Spinal cord (tissue), 10 donors: Measurements from ENCODE around the gene TBC1D24. TPM values are rescaled to one million over a fixed set of nuclear protein-coding genes. Genes with fewer than 3 reads are reported as not detected.

ENCODE experiments used
- DNase-seq, 6 donors: peaks; one replicate each; pipeline versions ENCODE4 v3.0.0 to v3.0.0-alpha.2; 2013 to 2015; ENCODE audit warnings: low spot score in 6 of 6, low read depth in 4 of 6
- H3K27ac ChIP-seq: one replicate; pipeline ENCODE4 v1.5.1; 2013; ENCODE audit warnings: low read depth, low read length, control low read depth
- H3K27me3 ChIP-seq: one replicate; pipeline ENCODE4 v1.6.1; 2013; ENCODE audit warnings: low read length; ENCODE audit not compliant: control insufficient read depth, insufficient read depth
- H3K36me3 ChIP-seq: one replicate; pipeline ENCODE4 v1.6.1; 2013; ENCODE audit warnings: low read length; ENCODE audit not compliant: control insufficient read depth, insufficient read depth
- H3K4me1 ChIP-seq: one replicate; pipeline ENCODE4 v1.6.1; 2013; ENCODE audit warnings: low read length; ENCODE audit not compliant: control insufficient read depth, insufficient read depth
- H3K4me3 ChIP-seq: one replicate; pipeline ENCODE4 v1.5.1; 2013; ENCODE audit warnings: low read depth, low read length, control low read depth
- H3K9me3 ChIP-seq: one replicate; pipeline ENCODE4 v1.6.1; 2013; ENCODE audit warnings: low read length; ENCODE audit not compliant: control insufficient read depth, insufficient read depth
- WGBS: methylation state at CpG from one replicate; pipeline ENCODE4 v1.1.5; 2013; ENCODE audit warnings: missing lambda C conversion rate; ENCODE audit not compliant: insufficient coverage; 5-methylcytosine and 5-hydroxymethylcytosine counted together
- polyA plus RNA-seq, 2 donors: library from polyadenylated mRNA; unstranded; fragments of 120-200 nt; gene quantifications; one replicate each; pipeline ENCODE4 v1.2.1, GENCODE V29; 2013; ENCODE audit not compliant: insufficient read length in 2 of 2
- total RNA-seq, 2 donors: library from RNA; depleted of rRNA in 1 of 2; stranded (reverse); fragments of 120-200 nt in 1 of 2; fragments of >200 nt in 1 of 2; gene quantifications; one replicate each; pipeline versions ENCODE4 v1.2.3 to v1.2.4, GENCODE V29; 2013 to 2014
- donor health status: healthy.

The TBC1D24 gene
- total and polyA plus RNA-seq, 4 donors: 22.2 to 64.2 (median 35.4) TPM

DNA sequence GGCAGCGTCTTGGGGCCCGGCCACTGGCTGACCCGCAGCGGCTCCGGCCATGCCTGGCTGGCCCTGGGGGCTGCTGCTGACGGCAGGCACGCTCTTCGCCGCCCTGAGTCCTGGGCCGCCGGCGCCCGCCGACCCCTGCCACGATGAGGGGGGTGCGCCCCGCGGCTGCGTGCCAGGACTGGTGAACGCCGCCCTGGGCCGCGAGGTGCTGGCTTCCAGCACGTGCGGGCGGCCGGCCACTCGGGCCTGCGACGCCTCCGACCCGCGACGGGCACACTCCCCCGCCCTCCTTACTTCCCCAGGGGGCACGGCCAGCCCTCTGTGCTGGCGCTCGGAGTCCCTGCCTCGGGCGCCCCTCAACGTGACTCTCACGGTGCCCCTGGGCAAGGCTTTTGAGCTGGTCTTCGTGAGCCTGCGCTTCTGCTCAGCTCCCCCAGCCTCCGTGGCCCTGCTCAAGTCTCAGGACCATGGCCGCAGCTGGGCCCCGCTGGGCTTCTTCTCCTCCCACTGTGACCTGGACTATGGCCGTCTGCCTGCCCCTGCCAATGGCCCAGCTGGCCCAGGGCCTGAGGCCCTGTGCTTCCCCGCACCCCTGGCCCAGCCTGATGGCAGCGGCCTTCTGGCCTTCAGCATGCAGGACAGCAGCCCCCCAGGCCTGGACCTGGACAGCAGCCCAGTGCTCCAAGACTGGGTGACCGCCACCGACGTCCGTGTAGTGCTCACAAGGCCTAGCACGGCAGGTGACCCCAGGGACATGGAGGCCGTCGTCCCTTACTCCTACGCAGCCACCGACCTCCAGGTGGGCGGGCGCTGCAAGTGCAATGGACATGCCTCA is 3.1 kb upstream of the TBC1D24 start:
- no peaks in the 10 kb centered on the region for H3K27me3 ChIP-seq
- H3K4me1 ChIP-seq: peaks cover 78% of the 10 kb centered on the region
- peaks cover 15% of the 10 kb centered on the region for H3K36me3 ChIP-seq
- H3K9me3 ChIP-seq: no peaks in the 10 kb centered on the region
- no peak overlapping the region for H3K4me3 ChIP-seq
- no peak overlapping the region for H3K27ac ChIP-seq
- 27% methylated on average over 61 of the region's 61 CpGs for WGBS
- peak in 1 of 6 donors; percentile 6 for DNase-seq

DNA sequence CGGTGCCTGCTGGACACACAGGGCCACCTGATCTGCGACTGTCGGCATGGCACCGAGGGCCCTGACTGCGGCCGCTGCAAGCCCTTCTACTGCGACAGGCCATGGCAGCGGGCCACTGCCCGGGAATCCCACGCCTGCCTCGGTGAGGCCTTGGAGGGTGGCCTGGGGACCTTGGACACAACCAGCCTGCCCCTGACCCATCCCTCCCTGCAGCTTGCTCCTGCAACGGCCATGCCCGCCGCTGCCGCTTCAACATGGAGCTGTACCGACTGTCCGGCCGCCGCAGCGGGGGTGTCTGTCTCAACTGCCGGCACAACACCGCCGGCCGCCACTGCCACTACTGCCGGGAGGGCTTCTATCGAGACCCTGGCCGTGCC is 2.5 kb upstream of the TBC1D24 start:
- Histone ChIP-seq H3K27ac (no peak overlapping the region), H3K4me1 (peaks cover 73% of the 10 kb centered on the region), H3K4me3 (no peak overlapping the region), H3K9me3 (no peaks in the 10 kb centered on the region), H3K36me3 (peaks cover 13% of the 10 kb centered on the region), H3K27me3 (no peaks in the 10 kb centered on the region)
- WGBS: 92% methylated on average over 24 of the region's 27 CpGs
- DNase-seq: no peak

DNA sequence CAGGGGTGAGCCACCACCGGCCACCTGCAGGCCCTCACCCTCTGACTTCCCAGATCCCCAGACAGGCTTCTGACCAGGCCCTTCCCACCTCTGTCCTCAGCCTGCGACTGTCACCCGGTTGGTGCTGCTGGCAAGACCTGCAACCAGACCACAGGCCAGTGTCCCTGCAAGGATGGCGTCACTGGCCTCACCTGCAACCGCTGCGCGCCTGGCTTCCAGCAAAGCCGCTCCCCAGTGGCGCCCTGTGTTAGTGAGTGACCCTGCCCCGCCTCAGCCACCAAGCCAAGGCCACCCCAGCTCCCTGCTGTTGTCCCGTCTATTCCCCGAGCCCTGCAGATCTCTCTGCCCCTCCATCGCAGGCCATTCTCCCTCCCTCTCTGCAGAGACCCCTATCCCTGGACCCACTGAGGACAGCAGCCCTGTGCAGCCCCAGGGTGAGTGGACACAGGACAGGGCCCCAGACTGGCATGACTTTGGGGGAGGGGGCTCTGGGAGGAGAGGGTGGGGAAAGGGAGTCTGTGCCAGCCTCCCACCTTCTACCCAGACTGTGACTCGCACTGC is 2.0 kb upstream of the TBC1D24 start:
- Histone ChIP-seq H3K27me3 (no peaks in the 10 kb centered on the region), H3K4me3 (no peak overlapping the region), H3K27ac (no peak overlapping the region), H3K9me3 (no peaks in the 10 kb centered on the region), H3K4me1 (peaks cover 77% of the 10 kb centered on the region), H3K36me3 (peaks cover 13% of the 10 kb centered on the region)
- no peak for DNase-seq
- WGBS: 86% methylated on average over 13 of the region's 14 CpGs

DNA sequence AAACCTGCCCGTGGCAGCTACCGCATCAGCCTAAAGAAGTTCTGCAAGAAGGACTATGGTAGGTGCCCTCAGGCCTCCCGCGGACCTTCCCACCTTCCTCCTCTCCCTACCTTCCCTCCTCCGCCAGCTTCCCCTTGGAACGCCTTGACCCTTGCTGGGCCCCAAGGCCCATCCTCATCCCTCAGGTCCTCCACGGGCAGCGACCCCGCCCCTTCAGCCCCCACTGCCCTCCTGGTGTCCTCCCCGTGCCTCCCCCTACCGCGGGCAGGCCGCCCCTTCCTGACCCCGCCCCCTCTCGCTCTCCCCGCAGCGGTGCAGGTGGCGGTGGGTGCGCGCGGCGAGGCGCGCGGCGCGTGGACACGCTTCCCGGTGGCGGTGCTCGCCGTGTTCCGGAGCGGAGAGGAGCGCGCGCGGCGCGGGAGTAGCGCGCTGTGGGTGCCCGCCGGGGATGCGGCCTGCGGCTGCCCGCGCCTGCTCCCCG is 1.4 kb upstream of the TBC1D24 start:
- Histone ChIP-seq H3K27ac (no peak overlapping the region), H3K4me3 (no peak overlapping the region), H3K4me1 (peaks cover 77% of the 10 kb centered on the region), H3K27me3 (no peaks in the 10 kb centered on the region), H3K36me3 (peaks cover 13% of the 10 kb centered on the region), H3K9me3 (no peaks in the 10 kb centered on the region)
- 5% methylated on average over 46 of the region's 49 CpGs for WGBS
- peak in 2 of 6 donors; percentile 27 to 68 for DNase-seq

- Histone ChIP-seq H3K27ac (peak overlapping the region; percentile 57), H3K9me3 (no peaks in the 10 kb centered on the region), H3K36me3 (peaks cover 18% of the 10 kb centered on the region), H3K27me3 (no peaks in the 10 kb centered on the region), H3K4me1 (peaks cover 69% of the 10 kb centered on the region), H3K4me3 (peak overlapping the region; percentile 55)
- under 1% methylated on average over 100 of the region's 100 CpGs for WGBS
- DNase-seq: peak in 2 of 6 donors; percentile 71 to 73
These were observed 689 bp upstream of the TBC1D24 start for GRCh38 chr16:2473999-2474876.

DNA sequence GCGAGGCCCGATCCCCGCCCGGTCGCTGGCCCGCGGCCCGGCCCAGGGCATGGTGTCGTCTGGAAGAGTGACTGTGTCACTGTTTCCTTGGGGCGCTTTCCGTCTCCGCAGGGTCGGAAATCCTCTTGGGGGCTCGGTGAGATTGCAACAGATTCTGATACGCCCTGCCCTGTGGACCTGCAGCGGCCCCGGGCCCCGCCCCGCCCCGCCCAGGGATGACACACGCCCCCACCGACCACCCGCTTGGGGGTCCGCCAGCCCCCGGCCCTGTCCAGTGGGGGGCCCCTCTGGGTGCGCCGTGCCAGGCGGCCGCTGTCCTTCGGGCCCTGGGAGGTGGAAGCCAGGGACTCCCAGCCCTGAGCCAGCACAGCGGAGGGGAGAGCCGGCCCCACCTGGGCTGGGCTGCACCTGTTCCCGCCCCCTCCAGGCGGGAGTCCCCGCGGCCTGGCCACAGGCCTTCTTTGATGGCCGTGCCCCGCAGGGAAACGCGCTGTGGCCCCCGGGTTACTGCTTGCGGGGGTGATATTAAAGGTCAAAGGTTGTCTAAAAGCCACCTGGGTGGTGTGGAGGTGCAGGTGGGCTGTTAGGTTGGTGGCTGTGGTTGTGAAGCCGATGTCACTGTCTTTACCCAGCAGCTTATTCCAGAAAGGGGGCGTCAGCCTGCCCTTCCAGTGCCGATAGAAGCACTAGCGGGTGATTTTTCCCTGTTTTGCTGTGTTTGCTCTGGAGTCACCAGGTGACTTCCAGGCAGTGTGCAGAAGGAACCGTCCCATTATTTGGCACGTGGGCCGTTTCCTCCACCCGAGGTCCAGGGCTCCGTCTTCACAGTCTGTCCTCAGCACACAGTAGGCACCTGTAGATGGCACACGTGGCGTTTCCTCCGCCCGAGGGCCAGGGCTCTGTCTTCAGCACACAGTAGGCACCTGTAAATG is 752 bp downstream of the TBC1D24 start:
- Histone ChIP-seq H3K4me1 (peaks cover 55% of the 10 kb centered on the region), H3K36me3 (peaks cover 27% of the 10 kb centered on the region), H3K27ac (no peak overlapping the region), H3K27me3 (no peaks in the 10 kb centered on the region), H3K4me3 (peak overlapping the region; percentile 55), H3K9me3 (no peaks in the 10 kb centered on the region)
- 8% methylated on average over 49 of the region's 55 CpGs for WGBS
- DNase-seq: peak in 2 of 6 donors; percentile 54 to 56

DNA sequence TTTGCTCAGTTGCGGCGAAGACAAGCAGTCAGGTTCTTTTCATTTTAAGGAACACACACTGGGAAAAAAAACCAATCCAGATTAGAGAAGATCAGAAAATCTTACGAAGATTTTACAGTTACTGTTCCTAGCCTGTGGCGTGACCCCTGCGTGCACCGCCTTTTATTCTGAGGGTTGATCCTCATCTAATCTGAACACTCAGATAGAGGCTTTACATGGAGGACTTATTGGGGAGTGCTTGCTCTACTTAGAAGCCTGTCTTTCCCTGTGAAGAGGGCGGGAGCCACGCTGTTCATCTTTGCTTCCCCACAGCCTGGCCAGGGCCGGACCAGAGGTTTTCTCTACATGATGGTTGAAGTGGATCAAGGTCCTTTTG is 1.4 kb downstream of the TBC1D24 start:
- peaks cover 32% of the 10 kb centered on the region for H3K36me3 ChIP-seq
- no peak for DNase-seq
- H3K4me3 ChIP-seq: peak overlapping the region; percentile 55
- H3K27ac ChIP-seq: no peak overlapping the region
- H3K27me3 ChIP-seq: no peaks in the 10 kb centered on the region
- peaks cover 52% of the 10 kb centered on the region for H3K4me1 ChIP-seq
- WGBS: 89% methylated on average over 6 of the region's 9 CpGs
- no peaks in the 10 kb centered on the region for H3K9me3 ChIP-seq

GRCh38 chr16:2476741-2477140 is 1.8 kb downstream of the TBC1D24 start:
- Histone ChIP-seq H3K36me3 (peaks cover 36% of the 10 kb centered on the region), H3K4me3 (no peak overlapping the region), H3K9me3 (no peaks in the 10 kb centered on the region), H3K27me3 (no peaks in the 10 kb centered on the region), H3K4me1 (peaks cover 52% of the 10 kb centered on the region), H3K27ac (no peak overlapping the region)
- no peak for DNase-seq
- WGBS: no CpG with 5 or more reads among the region's 3 CpGs

- Histone ChIP-seq H3K4me1 (peaks cover 49% of the 10 kb centered on the region), H3K36me3 (peaks cover 36% of the 10 kb centered on the region), H3K9me3 (no peaks in the 10 kb centered on the region), H3K27me3 (no peaks in the 10 kb centered on the region), H3K4me3 (no peak overlapping the region), H3K27ac (no peak overlapping the region)
- DNase-seq: no peak
- WGBS: 100% methylated on average over 3 of the region's 3 CpGs
These were observed 2.4 kb downstream of the TBC1D24 start for GRCh38 chr16:2477327-2477726.
